Cardiac muscle cell (in vitro differentiated cells and primary cell): ENCODE results near the gene HSDL1. TPM values are rescaled to one million over a fixed set of nuclear protein-coding genes. Genes with fewer than 3 reads are reported as not detected.
A peak's percentile ranks its signal among the peaks of the same experiment; 100 is the strongest.

Experiments used
- DNase-seq, 2 donors: peaks; one replicate each; pipeline versions ENCODE4 v3.0.0 to v3.0.0-alpha.2; 2010 to 2017; ENCODE audit warnings: low read depth in 1 of 2, low spot score in 1 of 2
- H3K27ac ChIP-seq: fragments of 200-600 bp; sonication (generic); 2 replicates; pipeline ENCODE4 v1.5.1; 2016
- H3K27me3 ChIP-seq: fragments of 200-600 bp; sonication (generic); 2 replicates; pipeline ENCODE4 v1.6.0; 2016; ENCODE audit warnings: control low read depth
- H3K36me3 ChIP-seq: fragments of 200-600 bp; sonication (generic); 2 replicates; pipeline ENCODE4 v1.5.1; 2016; ENCODE audit warnings: control low read depth
- H3K4me1 ChIP-seq: fragments of 200-600 bp; sonication (generic); 2 replicates; pipeline ENCODE4 v1.8.1; 2017; ENCODE audit warnings: low read depth, mild to moderate bottlenecking, mixed run types
- H3K4me3 ChIP-seq: fragments of 200-600 bp; sonication (generic); 2 replicates; pipeline ENCODE4 v1.5.1; 2016; ENCODE audit warnings: mild to moderate bottlenecking
- H3K9me3 ChIP-seq: fragments of 200-600 bp; sonication (generic); 2 replicates; pipeline ENCODE4 v1.5.1; 2017; ENCODE audit warnings: low read depth, mild to moderate bottlenecking, control low read depth
- polyA plus RNA-seq: library from polyadenylated mRNA; unstranded; fragments of >200 nt; fragmentation: Nextera tagmentation; extraction: Ambion mirVana; gene quantifications from 2 replicates; pipeline ENCODE4 v1.2.1, GENCODE V29; 2016
- total RNA-seq: library from RNA; depleted of rRNA; stranded (reverse); fragments of >200 nt; gene quantifications from 2 replicates; pipeline ENCODE4 v1.2.3, GENCODE V29; 2016
- TF ChIP-seq, protein P1 (sequence below): IDR thresholded peaks from 2 replicates; pipeline ENCODE4 v1.5.1; 2012; ENCODE audit warnings: low read depth, mild to moderate bottlenecking, low read length

The HSDL1 gene
- total and polyA plus RNA-seq, 2 experiments from 2014 or later, result 51.7 to 60.0 TPM

- no peak for DNase-seq
- H3K4me1 ChIP-seq, result no peaks in the 10 kb centered on the region
- H3K27me3 ChIP-seq, result peaks cover 6% of the 10 kb centered on the region
- H3K9me3 ChIP-seq, result no peaks in the 10 kb centered on the region
- H3K27ac ChIP-seq, result no peak overlapping the region
- H3K36me3 ChIP-seq, result no peaks in the 10 kb centered on the region
- H3K4me3 ChIP-seq, result no peak overlapping the region
- TF ChIP-seq, protein P1, sequence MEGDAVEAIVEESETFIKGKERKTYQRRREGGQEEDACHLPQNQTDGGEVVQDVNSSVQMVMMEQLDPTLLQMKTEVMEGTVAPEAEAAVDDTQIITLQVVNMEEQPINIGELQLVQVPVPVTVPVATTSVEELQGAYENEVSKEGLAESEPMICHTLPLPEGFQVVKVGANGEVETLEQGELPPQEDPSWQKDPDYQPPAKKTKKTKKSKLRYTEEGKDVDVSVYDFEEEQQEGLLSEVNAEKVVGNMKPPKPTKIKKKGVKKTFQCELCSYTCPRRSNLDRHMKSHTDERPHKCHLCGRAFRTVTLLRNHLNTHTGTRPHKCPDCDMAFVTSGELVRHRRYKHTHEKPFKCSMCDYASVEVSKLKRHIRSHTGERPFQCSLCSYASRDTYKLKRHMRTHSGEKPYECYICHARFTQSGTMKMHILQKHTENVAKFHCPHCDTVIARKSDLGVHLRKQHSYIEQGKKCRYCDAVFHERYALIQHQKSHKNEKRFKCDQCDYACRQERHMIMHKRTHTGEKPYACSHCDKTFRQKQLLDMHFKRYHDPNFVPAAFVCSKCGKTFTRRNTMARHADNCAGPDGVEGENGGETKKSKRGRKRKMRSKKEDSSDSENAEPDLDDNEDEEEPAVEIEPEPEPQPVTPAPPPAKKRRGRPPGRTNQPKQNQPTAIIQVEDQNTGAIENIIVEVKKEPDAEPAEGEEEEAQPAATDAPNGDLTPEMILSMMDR, result no peak
Observed at GRCh38 chr16:84153660-84154214, 8.8 kb upstream of the HSDL1 start.

DNA sequence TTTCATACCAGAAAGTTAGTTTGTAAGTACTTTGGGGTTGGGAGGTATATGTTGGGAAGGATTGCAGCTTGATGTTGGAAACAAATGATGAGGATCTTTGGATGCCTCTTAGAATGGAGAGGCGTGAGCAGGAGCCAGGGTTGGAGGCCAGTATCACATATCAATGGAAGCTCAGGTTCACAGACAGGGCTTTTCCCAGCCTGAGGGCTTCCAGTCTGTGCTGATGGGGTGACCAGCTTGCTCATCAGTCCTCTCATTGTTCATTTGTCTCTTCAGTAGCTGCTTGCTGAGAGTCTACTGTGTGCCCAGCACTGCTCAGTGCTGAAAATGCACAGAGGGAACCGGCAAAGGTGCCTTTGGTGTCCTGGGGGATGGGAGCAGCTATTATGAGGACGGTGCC lies 5.9 kb upstream of the HSDL1 start:
- no peak for DNase-seq

DNA sequence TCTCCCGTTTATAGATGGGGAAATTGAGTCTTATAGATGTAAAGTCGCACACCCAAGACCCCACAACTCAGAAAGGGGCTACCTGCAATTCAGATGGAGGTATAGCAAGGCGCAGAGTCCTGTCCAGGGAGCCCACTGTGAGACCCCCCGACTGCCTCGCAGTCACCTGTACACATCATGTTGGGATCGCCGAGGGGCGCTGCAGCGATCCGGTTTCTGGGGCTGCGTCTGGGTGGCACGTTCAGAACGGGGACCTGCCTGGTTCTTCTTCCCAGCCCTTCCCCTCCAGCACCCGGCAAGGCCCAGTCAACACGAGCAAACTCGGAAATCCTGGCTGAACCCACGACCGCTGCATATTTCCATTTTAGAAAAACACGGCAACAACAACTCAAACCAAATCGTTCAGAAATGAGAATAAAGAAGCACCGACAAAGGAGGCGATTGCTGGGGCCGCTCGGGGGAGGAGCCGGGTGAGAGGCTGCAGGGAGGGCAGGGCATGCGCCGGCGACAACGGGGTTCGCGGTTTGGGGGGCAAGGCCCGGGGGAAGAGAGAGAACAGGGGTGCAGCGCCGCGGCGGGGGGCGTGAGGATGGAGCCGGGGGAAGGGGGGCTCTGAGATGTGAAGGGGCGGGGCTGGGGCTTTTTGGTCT lies 643 bp downstream of the HSDL1 start:
- Histone ChIP-seq H3K36me3 (no peaks in the 10 kb centered on the region), H3K4me3 (peak overlapping the region; percentile 96), H3K27ac (peak overlapping the region; percentile 79), H3K4me1 (peaks cover 8% of the 10 kb centered on the region), H3K27me3 (peaks cover 25% of the 10 kb centered on the region), H3K9me3 (no peaks in the 10 kb centered on the region)
- DNase-seq, result peak; percentile 13 to 44
- TF ChIP-seq, protein P1, result peak; percentile 20

More for the DNA sequence above, 5.9 kb upstream of the HSDL1 start:
- Histone ChIP-seq H3K4me1 (no peaks in the 10 kb centered on the region), H3K36me3 (no peaks in the 10 kb centered on the region), H3K27ac (no peak overlapping the region), H3K9me3 (no peaks in the 10 kb centered on the region), H3K27me3 (peaks cover 25% of the 10 kb centered on the region), H3K4me3 (no peak overlapping the region)
- TF ChIP-seq, protein P1, result no peak

GRCh38 chr16:84143784-84144199 lies 1.2 kb downstream of the HSDL1 start:
- Histone ChIP-seq H3K9me3 (no peaks in the 10 kb centered on the region), H3K36me3 (no peaks in the 10 kb centered on the region), H3K27ac (peak overlapping the region; percentile 79), H3K27me3 (peaks cover 20% of the 10 kb centered on the region), H3K4me3 (peak overlapping the region; percentile 96), H3K4me1 (peaks cover 14% of the 10 kb centered on the region)
- TF ChIP-seq, protein P1, result no peak
- peak; percentile 2 to 48 for DNase-seq

DNA sequence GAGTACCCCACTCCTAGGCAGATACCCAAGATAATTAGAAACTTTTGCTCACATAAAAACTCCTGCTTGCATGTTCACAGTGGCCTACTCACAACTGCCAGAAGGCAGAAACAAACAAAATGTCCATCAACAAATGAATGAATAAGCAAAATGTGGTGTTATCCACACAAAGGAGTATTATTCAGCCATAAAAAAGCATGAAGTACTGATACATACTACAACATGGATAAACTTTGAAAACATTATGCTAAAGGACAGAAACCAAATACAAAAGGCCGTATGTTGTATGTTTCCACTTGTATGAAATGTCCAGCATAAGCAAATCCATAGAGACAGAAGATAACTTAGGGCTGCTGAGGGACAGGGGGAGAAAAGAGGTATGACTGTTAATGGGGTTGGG lies 1.9 kb downstream of the HSDL1 start:
- Histone ChIP-seq H3K27me3 (peaks cover 16% of the 10 kb centered on the region), H3K9me3 (no peaks in the 10 kb centered on the region), H3K36me3 (no peaks in the 10 kb centered on the region), H3K4me1 (peaks cover 19% of the 10 kb centered on the region), H3K27ac (no peak overlapping the region), H3K4me3 (no peak overlapping the region)
- TF ChIP-seq, protein P1, result no peak
- no peak for DNase-seq
